Fibroblast of gingiva (primary cell): ENCODE measurements around the gene DCTN2.

Experiments used
- DNase-seq: peaks from one replicate; pipeline ENCODE4 v3.0.0-alpha.2; 2011; ENCODE audit warnings: low read depth

DCTN2 gene

DNA sequence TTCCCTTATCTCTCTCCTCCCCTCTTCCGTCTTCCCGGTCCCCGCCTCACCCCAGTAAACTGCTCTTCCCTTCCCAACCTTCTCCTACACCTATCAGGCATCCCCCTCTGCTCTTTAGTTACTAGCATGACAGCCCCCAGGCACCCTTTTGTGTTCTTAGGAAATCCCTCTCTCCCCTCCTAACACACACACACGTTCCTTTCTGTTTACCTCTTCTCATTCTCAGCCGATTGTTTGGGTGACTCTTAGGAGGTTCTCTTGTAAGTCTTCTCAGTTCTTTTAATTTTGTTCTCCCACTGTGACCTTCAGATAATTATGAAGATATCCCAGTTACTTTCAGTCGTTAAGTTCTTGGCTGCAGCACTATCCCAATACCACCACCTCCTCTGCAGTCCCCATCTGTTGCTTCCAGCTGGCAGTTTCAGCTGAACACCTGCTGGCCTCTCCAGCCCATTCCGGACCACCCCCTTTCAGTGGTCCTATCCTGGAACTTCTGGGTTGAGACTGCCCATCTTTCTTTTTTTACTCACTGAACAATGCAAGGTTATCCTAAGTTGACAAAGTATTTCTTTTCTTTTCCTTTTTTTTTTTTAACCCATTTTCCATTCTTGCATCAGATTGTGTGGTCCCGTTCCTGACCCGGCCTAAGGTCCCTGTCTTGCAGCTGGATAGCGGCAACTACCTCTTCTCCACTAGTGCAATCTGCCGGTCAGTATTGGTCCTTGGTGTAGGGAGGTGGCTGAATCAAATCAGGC lies 58.4 kb downstream of the DCTN2 start:
- no peak for DNase-seq

DNA sequence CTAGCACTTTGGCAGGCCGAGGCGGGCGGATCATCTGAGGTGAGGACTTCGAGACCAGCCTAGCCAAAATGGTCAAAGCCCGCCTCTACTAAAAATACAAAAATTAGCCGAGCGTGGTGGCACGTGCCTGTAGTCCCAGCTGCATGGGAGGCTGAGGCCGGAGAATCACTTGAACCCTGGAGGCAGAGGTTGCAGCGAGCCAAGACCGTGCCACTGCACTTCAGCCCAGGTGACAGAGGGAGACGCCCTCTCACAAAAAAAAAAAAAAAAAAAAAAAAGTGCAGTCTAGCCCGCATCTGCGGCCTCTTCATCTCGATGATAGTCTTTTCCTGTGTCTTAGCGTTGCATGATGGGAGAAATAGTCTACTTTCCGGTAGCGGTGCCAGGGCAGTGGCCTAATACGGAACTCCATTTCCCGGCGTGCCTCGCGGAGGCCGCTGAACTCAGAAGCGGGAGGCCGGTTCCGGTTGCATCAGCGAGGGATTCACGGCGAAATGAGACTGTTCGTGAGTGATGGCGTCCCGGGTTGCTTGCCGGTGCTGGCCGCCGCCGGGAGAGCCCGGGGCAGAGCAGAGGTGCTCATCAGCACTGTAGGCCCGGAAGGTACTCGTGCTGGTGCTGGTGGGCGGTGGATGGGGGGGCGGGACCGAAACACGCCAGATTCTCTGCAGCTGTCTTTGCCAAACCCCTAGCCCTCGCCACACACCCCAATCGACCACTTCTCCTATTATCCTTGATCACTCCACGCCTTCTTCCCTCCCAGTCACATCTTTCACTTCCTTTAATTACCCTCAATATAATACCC lies 59.2 kb downstream of the DCTN2 start, which contains the start of gene MARS1:
TSS of gene MARS1 (plus strand) at position 472 of the 805 bp plus-strand sequence. CDS start at position 495, 23 bp downstream.
- peak; percentile 95 for DNase-seq

DNA sequence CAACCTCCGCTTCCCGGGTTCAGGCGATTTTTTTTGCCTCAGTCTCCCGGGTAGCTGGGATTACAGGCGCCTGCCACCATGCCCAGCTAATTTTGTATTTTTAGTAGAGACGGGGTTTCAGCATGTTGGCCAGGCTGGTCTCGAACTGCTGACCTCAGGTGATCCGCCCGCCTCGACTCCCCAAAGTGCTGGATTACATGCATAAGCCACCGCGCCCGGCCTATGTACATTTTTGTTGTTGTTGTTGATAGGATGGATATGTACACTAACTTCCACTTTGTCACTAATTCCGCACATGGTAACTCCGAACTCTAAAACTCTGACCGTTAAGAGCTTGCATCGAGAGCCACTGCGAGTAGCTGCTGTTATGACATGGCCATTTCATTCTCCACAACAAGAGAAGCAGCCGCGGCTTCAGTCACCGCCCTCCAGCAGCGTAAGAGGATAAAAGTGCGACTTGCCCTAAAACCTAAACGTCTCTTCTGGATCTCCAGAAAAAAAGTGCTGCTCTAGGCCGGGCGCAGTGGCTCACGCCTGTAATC lies 59.9 kb downstream of the DCTN2 start:
- DNase-seq, result no peak

DNA sequence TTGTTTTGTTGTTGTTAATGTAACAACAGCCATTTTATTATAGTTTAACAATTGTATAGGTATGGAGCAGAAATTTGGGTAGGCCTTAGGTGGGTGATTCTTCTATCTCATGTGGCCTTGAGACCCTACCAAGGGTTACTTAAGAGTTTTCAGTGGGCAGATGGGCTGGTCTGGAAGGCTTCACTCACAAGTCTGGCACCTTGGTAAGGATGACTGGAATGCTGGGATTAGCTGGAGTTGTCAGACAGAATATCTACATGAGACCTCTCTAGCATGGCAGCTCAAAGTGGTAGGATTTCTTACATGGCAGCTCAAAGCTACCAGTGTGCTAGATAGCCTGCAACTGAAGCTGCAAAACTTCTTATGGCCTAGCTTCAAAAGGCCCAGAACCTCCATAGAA lies 61.3 kb downstream of the DCTN2 start:
- no peak for DNase-seq

DNA sequence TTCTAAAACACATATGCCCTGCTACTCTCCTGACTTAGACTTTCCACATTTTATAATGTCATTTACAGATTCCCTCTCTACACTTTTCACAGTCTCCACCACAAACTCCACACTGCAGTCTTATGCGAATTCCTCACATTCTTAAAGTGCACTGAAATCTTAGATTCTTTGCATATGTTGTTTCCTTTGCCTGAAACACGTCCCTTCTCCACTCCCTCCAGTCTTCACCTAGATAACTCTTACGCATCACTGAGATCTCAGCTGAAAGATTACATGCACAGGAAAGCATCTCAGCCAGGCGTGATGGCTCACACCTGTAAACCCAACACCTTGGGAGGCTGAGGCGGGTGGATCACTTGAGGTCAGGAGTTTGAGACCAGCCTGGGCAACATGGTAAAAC lies 63.5 kb downstream of the DCTN2 start:
- DNase-seq, result no peak

DNA sequence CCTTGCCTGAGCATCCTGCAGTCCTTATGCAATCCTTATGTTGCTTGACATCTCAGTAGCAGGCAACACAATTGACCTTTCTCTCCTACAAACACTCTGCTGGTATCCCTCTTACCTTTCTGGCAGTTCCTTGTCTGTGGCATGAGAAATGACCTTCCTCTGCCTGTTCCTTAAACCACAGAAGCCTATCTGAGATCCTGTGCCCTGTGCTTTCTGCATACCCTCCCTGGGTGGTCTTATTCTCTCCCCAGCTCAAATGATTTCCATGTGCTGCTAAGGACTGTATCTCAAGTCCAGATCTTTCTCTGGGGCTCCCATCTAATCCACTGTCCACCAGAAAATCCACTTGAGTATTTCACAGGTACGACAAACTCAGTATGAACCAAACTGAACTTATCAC lies 65.3 kb downstream of the DCTN2 start:
- DNase-seq, result no peak
